ENCODE measurements around the gene PPP1R16B. TPM values are rescaled to one million over a fixed set of nuclear protein-coding genes. Genes with fewer than 3 reads are reported as not detected.

Gene PPP1R16B
- total RNA-seq, 6 experiments from 2014 or later: 0.62 to 4.0 (median 2.3) TPM

- H3K27me3 ChIP-seq: no peaks in the 10 kb centered on the region
- no peak for DNase-seq
- H3K36me3 ChIP-seq: no peaks in the 10 kb centered on the region
- no peak overlapping the region for H3K4me3 ChIP-seq
- no peaks in the 10 kb centered on the region for H3K9me3 ChIP-seq
- intact Hi-C loops (cut with DNase I): loop anchor here in 1 of 2 donors (10.0 kb wide), 1 partner anchor 241 kb away; no protein-coding TSS in a partner anchor
- WGBS (ENCODE audit: insufficient coverage, low coverage, low lambda C conversion rate, missing lambda C conversion rate): 81% methylated on average over 7 of the region's 9 CpGs
- no peak for ATAC-seq
- H3K27ac ChIP-seq: no peak overlapping the region
- TF ChIP-seq POLR2A (IDR thresholded peaks at IDR 0.05): no peak
- TF ChIP-seq, protein P1, sequence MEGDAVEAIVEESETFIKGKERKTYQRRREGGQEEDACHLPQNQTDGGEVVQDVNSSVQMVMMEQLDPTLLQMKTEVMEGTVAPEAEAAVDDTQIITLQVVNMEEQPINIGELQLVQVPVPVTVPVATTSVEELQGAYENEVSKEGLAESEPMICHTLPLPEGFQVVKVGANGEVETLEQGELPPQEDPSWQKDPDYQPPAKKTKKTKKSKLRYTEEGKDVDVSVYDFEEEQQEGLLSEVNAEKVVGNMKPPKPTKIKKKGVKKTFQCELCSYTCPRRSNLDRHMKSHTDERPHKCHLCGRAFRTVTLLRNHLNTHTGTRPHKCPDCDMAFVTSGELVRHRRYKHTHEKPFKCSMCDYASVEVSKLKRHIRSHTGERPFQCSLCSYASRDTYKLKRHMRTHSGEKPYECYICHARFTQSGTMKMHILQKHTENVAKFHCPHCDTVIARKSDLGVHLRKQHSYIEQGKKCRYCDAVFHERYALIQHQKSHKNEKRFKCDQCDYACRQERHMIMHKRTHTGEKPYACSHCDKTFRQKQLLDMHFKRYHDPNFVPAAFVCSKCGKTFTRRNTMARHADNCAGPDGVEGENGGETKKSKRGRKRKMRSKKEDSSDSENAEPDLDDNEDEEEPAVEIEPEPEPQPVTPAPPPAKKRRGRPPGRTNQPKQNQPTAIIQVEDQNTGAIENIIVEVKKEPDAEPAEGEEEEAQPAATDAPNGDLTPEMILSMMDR (IDR thresholded peaks at IDR 0.05): no peak
- peaks cover 0 to 3% (median 0%) of the 10 kb centered on the region in 4 donors for H3K4me1 ChIP-seq
Observed at GRCh38 chr20:38895098-38895949, 89.8 kb downstream of the PPP1R16B start.

GRCh38 chr20:38896009-38896594, 90.6 kb downstream of the PPP1R16B start:
- no peak for ATAC-seq
- H3K4me1 ChIP-seq: peaks cover 0 to 3% (median 0%) of the 10 kb centered on the region in 4 donors
- no peak overlapping the region for H3K27ac ChIP-seq
- DNase-seq: no peak
- TF ChIP-seq POLR2A (IDR thresholded peaks at IDR 0.05): no peak
- TF ChIP-seq, protein P1 (IDR thresholded peaks at IDR 0.05): no peak
- no peaks in the 10 kb centered on the region for H3K27me3 ChIP-seq
- H3K9me3 ChIP-seq: no peaks in the 10 kb centered on the region
- no peak overlapping the region for H3K4me3 ChIP-seq
- no peaks in the 10 kb centered on the region for H3K36me3 ChIP-seq
- intact Hi-C loops (cut with DNase I): loop anchor here in 1 of 2 donors (10.0 kb wide), 1 partner anchor 241 kb away; no protein-coding TSS in a partner anchor

- no peak for TF ChIP-seq POLR2A (IDR thresholded peaks at IDR 0.05)
- TF ChIP-seq, protein P1 (IDR thresholded peaks at IDR 0.05): no peak
- Histone ChIP-seq H3K27me3 (no peaks in the 10 kb centered on the region), H3K4me1 (peaks cover 0 to 3% (median 0%) of the 10 kb centered on the region in 4 donors), H3K36me3 (no peaks in the 10 kb centered on the region), H3K4me3 (no peak overlapping the region), H3K27ac (no peak overlapping the region), H3K9me3 (no peaks in the 10 kb centered on the region)
- intact Hi-C loops (cut with DNase I): loop anchor here in 1 of 2 donors (10.0 kb wide), 1 partner anchor 242 kb away; no protein-coding TSS in a partner anchor
- no peak for ATAC-seq
- DNase-seq: no peak
- 68% methylated on average over 2 of the region's 4 CpGs for WGBS (ENCODE audit: insufficient coverage, low coverage, low lambda C conversion rate, missing lambda C conversion rate)
Observed at GRCh38 chr20:38897267-38897666, 91.8 kb downstream of the PPP1R16B start.

DNA sequence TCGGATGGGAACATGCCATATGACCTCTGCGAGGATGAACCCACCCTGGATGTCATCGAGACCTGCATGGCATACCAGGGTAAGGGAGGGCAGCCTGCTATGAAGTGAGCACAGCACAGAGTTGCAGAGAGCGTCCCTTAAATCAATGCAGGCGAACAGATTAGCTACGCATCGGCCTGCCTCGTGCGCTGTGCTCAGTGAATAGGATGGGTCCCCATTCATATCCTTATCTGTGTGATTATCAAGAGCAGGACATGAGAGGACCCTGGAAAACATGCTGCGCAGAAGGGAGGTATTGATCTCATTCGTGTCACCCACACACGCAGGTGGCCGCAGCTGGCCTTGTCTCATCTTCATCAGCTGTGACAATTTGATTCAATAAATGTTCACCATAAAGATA, 95.1 kb downstream of the PPP1R16B start:
- 86% methylated on average over 9 of the region's 13 CpGs for WGBS (ENCODE audit: insufficient coverage, low coverage, low lambda C conversion rate, missing lambda C conversion rate)
- no peaks in the 10 kb centered on the region for H3K4me1 ChIP-seq
- no peak overlapping the region for H3K27ac ChIP-seq
- TF ChIP-seq POLR2A (IDR thresholded peaks at IDR 0.05): no peak
- TF ChIP-seq, protein P1 (IDR thresholded peaks at IDR 0.05): no peak
- ATAC-seq (no peak), DNase-seq (no peak)
- H3K36me3 ChIP-seq: no peaks in the 10 kb centered on the region
- no peak overlapping the region for H3K4me3 ChIP-seq
- intact Hi-C loops (cut with DNase I): no loop called here
- no peaks in the 10 kb centered on the region for H3K27me3 ChIP-seq
- no peaks in the 10 kb centered on the region for H3K9me3 ChIP-seq

Data from right lobe of liver (tissue), 6 donors.